Midbrain (tissue), 1 donor: ENCODE results near the gene KCNMA1.

Experiments
- DNase-seq: peaks from one replicate; lab custom pipeline; 2025; lab: John Stamatoyannopoulos, UW

The KCNMA1 gene

GRCh38 chr10:77455561-77455960 is 182.0 kb downstream of the KCNMA1 start:
- no peak for DNase-seq

- no peak for DNase-seq
Observed at GRCh38 chr10:77452952-77453564, 184.6 kb downstream of the KCNMA1 start.

GRCh38 chr10:77451886-77452285 is 185.7 kb downstream of the KCNMA1 start:
- no peak for DNase-seq

GRCh38 chr10:77448226-77448625 is 189.4 kb downstream of the KCNMA1 start:
- no peak for DNase-seq

- no peak for DNase-seq
Observed at GRCh38 chr10:77446700-77447099, 190.9 kb downstream of the KCNMA1 start.

GRCh38 chr10:77445547-77445946 is 192.1 kb downstream of the KCNMA1 start:
- no peak for DNase-seq

GRCh38 chr10:77444041-77444440 is 193.6 kb downstream of the KCNMA1 start:
- no peak for DNase-seq

GRCh38 chr10:77442699-77443189 is 194.9 kb downstream of the KCNMA1 start:
- DNase-seq = no peak

- no peak for DNase-seq
Observed at GRCh38 chr10:77441353-77442166, 196.0 kb downstream of the KCNMA1 start.

GRCh38 chr10:77436257-77436975 is 201.2 kb downstream of the KCNMA1 start:
- DNase-seq = no peak

- no peak for DNase-seq
Observed at GRCh38 chr10:77433546-77433945, 204.1 kb downstream of the KCNMA1 start.

- DNase-seq = no peak
Observed at GRCh38 chr10:77431980-77432797, 205.4 kb downstream of the KCNMA1 start.

GRCh38 chr10:77431209-77431611 is 206.4 kb downstream of the KCNMA1 start:
- no peak for DNase-seq

GRCh38 chr10:77430530-77430929 is 207.1 kb downstream of the KCNMA1 start:
- DNase-seq = no peak

- DNase-seq = peak; percentile 36
Observed at GRCh38 chr10:77428691-77429395, 208.8 kb downstream of the KCNMA1 start.

GRCh38 chr10:77424257-77424656 is 213.4 kb downstream of the KCNMA1 start:
- no peak for DNase-seq

GRCh38 chr10:77422491-77423338 is 214.9 kb downstream of the KCNMA1 start:
- DNase-seq = no peak

- no peak for DNase-seq
Observed at GRCh38 chr10:77421591-77421990, 216.0 kb downstream of the KCNMA1 start.

- DNase-seq = no peak
Observed at GRCh38 chr10:77420947-77421523, 216.6 kb downstream of the KCNMA1 start.

- no peak for DNase-seq
Observed at GRCh38 chr10:77419979-77420378, 217.6 kb downstream of the KCNMA1 start.
